Measurements from ENCODE around the gene LDLRAD1. TPM values are rescaled to one million over a fixed set of nuclear protein-coding genes. Genes with fewer than 3 reads are reported as not detected.

The LDLRAD1 gene
- total and polyA plus RNA-seq, 2 donors (not counting 3 experiments of a cell fraction or from before 2014, with no cell fraction given), result not detected

DNA sequence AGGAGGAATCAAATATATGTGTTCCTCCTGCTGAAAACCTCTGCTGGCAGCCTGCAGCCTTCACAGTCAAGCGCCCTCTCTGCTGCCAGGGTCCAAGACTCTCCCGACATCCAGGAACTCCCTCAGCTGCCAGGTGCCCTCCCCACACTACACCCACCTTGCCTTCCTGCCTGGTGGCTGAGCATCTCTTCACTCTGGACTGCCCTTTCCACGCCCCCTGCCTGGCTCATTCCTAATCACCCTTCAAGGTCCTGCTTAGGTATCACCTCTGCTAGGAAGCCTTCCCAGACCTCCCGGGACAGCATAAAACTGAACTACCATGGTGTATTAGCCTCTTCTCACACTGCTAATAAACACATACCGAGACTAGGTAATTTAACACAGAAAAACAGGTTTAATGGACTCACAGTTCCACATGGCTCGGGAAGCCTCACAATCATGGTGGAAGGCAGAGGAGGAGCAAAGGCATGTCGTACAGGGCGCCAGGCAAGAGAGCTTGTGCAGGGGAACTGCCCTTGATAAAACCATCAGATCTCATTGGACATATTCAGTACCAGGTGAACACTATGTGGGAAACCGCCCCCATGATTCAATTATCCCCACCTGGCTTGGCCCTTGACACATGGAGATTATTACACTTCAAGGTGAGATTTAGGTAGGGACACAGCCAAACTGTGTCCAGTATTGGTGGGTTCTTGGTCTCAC lies 15.3 kb downstream of the LDLRAD1 start:
- Histone ChIP-seq H3K79me2 (ENCODE audit: control insufficient read depth, insufficient read depth, low read length) (no peaks in the 10 kb centered on the region), H3K27me3 (ENCODE audit: control insufficient read depth in 2 of 2, insufficient read depth in 2 of 2, low read length in 2 of 2) (peaks cover 0 to 2% of the 10 kb centered on the region in 2 experiments), H3K9me3 (replicated peaks; ENCODE audit: control insufficient read depth, insufficient read depth, low read length) (no peaks in the 10 kb centered on the region), H3K9me1 (replicated peaks; ENCODE audit: control insufficient read depth, extremely low read depth, insufficient read depth, low read length) (no peaks in the 10 kb centered on the region), H3K4me1 (ENCODE audit: control insufficient read depth, extremely low read depth, insufficient read depth, low read length) (no peaks in the 10 kb centered on the region), H3K4me3 (replicated peaks in 1 of 3; ENCODE audit: insufficient read depth in 1 of 3, low read depth in 1 of 3, low read length in 3 of 3) (no peak overlapping the region), H2AFZ (ENCODE audit: low read depth, low read length) (no peak overlapping the region), H3K27ac (ENCODE audit: insufficient read depth, low read depth, low read length) (no peak overlapping the region), H3K4me2 (ENCODE audit: insufficient read depth, low read length) (no peak overlapping the region), H3K9ac (replicated peaks; ENCODE audit: extremely low read depth, insufficient read depth, low read length) (no peak overlapping the region), H4K20me1 (replicated peaks; ENCODE audit: control insufficient read depth, extremely low read depth, insufficient read depth, low read length) (no peaks in the 10 kb centered on the region), H3K36me3 (ENCODE audit: control insufficient read depth in 2 of 2, extremely low read depth in 1 of 2, insufficient read depth in 2 of 2, low read length in 2 of 2) (no peaks in the 10 kb centered on the region)
- FAIRE-seq (no peak), DNase-seq (ENCODE audit: low read depth, low spot score) (no peak)
- intact Hi-C loops (cut with micrococcal nuclease) (no loop called here), dilution Hi-C loops (cut with MboI; ENCODE audit: extremely low pct_ligation_motif_present, low sequenced_read_pairs) (no loop called here)
- CTCF ChIA-PET, result interaction anchor here (2.6 kb wide), 1 partner anchor 11 kb away, joined by 6 read pairs; no protein-coding TSS in a partner anchor
- BruUV-seq (replicated peaks), result no TSS peak
- TF ChIP-seq JUN (IDR thresholded peaks at IDR 0.05; ENCODE audit: borderline replicate concordance, insufficient read depth, insufficient read length, low read depth) (no peak), GATA2 (IDR thresholded peaks at IDR 0.05; ENCODE audit: insufficient read depth, insufficient read length, low read depth, low read length) (no peak), MYC (IDR thresholded peaks at IDR 0.05; ENCODE audit: low read depth, low read length) (no peak), FOS (IDR thresholded peaks at IDR 0.05; ENCODE audit: borderline replicate concordance, insufficient read depth, low read length) (no peak), MAX (IDR thresholded peaks at IDR 0.05; ENCODE audit: insufficient read depth, insufficient read length) (no peak), POLR2A (IDR thresholded peaks at IDR 0.05; ENCODE audit: low read depth, low read length) (no peak), EZH2 (IDR thresholded peaks at IDR 0.05; ENCODE audit: borderline replicate concordance, low read depth, low read length, severe bottlenecking) (no peak), POLR2AphosphoS5 (IDR thresholded peaks at IDR 0.05; ENCODE audit: insufficient read depth, low read depth, low read length) (no peak)
- TF ChIP-seq, protein P1, sequence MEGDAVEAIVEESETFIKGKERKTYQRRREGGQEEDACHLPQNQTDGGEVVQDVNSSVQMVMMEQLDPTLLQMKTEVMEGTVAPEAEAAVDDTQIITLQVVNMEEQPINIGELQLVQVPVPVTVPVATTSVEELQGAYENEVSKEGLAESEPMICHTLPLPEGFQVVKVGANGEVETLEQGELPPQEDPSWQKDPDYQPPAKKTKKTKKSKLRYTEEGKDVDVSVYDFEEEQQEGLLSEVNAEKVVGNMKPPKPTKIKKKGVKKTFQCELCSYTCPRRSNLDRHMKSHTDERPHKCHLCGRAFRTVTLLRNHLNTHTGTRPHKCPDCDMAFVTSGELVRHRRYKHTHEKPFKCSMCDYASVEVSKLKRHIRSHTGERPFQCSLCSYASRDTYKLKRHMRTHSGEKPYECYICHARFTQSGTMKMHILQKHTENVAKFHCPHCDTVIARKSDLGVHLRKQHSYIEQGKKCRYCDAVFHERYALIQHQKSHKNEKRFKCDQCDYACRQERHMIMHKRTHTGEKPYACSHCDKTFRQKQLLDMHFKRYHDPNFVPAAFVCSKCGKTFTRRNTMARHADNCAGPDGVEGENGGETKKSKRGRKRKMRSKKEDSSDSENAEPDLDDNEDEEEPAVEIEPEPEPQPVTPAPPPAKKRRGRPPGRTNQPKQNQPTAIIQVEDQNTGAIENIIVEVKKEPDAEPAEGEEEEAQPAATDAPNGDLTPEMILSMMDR (IDR thresholded peaks at IDR 0.05; ENCODE audit: extremely low read depth in 1 of 2, insufficient read depth in 1 of 2, low read depth in 1 of 2, low read length in 2 of 2), result no peak
- POLR2A ChIA-PET, result no interaction called here

Data from endothelial cell of umbilical vein (primary cell).